ENCODE measurements around the gene ERICH6. TPM values are rescaled to one million over a fixed set of nuclear protein-coding genes. Genes with fewer than 3 reads are reported as not detected.

The ERICH6 gene
- total RNA-seq, 2 donors from 2014 or later: not detected

DNA sequence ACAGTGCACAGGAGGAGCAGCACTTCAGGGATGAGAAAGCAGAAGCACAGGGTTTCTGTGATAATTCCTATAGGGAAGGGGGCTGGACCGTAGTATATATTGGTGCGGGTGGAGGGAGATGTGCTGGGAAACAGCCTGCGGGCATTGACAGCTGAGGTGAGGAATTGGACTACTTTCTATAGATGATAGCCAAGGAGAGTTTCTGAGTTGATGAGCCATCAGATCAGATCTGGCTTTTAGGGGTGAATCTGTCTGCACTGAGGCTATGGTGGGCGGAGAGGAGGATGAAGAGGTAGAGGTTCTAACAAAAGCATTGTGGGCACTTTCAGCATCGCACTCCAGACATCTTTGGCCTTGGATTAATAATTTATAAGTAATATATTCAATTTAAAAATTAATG is 67.5 kb downstream of the ERICH6 start:
- no peaks in the 10 kb centered on the region for H3K36me3 ChIP-seq
- no peaks in the 10 kb centered on the region for H3K9me3 ChIP-seq
- H3K27me3 ChIP-seq (replicated peaks; ENCODE audit: insufficient read depth): no peaks in the 10 kb centered on the region
- no peak overlapping the region for H3K27ac ChIP-seq
- no peak for DNase-seq (ENCODE audit: low spot score)
- peaks cover 6 to 8% of the 10 kb centered on the region in 2 donors for H3K4me1 ChIP-seq (ENCODE audit: control insufficient read depth in 1 of 2, low read depth in 2 of 2)
- no peak overlapping the region for H3K4me3 ChIP-seq
- no peak for TF ChIP-seq CTCF (IDR thresholded peaks at IDR 0.05)
- ATAC-seq (ENCODE audit: insufficient number of reproducible peaks, low FRiP score, low read depth): no peak

DNA sequence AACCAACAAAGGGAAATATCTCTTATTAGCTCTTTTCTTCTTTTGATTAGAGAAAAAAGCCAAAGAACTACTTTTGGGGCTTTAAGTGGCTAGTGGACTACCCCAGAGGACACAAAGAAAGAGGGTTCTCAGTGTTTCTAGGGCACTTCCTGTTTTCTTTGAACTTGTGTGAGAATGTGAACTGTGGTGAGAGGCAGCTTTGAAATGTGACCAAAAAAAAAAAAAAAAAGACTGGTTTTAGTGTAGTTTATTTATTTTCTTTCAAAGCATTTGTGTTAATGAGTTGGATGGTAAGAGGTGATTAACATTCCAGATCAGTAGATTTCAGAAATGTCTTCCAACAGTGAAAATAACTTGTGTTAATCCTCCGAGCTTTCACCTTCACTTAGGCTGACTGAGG is 68.2 kb downstream of the ERICH6 start:
- no peak for ATAC-seq (ENCODE audit: insufficient number of reproducible peaks, low FRiP score, low read depth)
- TF ChIP-seq CTCF (IDR thresholded peaks at IDR 0.05): no peak
- DNase-seq (ENCODE audit: low spot score): no peak
- H3K4me1 ChIP-seq (ENCODE audit: control insufficient read depth in 1 of 2, low read depth in 2 of 2): peaks cover 6 to 8% of the 10 kb centered on the region in 2 donors
- no peaks in the 10 kb centered on the region for H3K36me3 ChIP-seq
- no peak overlapping the region for H3K4me3 ChIP-seq
- no peaks in the 10 kb centered on the region for H3K27me3 ChIP-seq (replicated peaks; ENCODE audit: insufficient read depth)
- no peak overlapping the region for H3K27ac ChIP-seq
- H3K9me3 ChIP-seq: no peaks in the 10 kb centered on the region

DNA sequence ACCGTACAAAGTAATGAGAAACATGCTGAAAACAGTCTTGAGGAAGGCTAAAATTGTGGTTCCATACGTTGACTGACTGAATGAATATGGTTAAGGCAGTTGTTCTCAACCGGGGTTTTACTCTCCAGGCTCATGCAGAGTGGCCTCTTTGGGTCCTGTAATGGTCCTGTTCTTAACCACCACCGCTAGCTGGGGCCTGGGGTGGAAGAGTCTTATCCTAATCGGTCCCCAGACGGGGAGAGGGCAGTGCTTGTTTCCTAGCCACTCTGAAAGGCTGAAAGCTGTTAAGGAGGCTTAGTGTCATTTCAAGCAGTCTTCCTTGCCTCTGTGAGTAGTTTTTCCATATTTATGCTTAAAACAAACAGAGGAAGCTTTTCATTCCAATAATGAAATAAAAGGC is 68.6 kb downstream of the ERICH6 start:
- DNase-seq (ENCODE audit: low spot score) (no peak), ATAC-seq (ENCODE audit: insufficient number of reproducible peaks, low FRiP score, low read depth) (no peak)
- peaks cover 6 to 8% of the 10 kb centered on the region in 2 donors for H3K4me1 ChIP-seq (ENCODE audit: control insufficient read depth in 1 of 2, low read depth in 2 of 2)
- no peaks in the 10 kb centered on the region for H3K9me3 ChIP-seq
- no peaks in the 10 kb centered on the region for H3K36me3 ChIP-seq
- H3K27ac ChIP-seq: no peak overlapping the region
- H3K27me3 ChIP-seq (replicated peaks; ENCODE audit: insufficient read depth): no peaks in the 10 kb centered on the region
- H3K4me3 ChIP-seq: no peak overlapping the region
- no peak for TF ChIP-seq CTCF (IDR thresholded peaks at IDR 0.05)

DNA sequence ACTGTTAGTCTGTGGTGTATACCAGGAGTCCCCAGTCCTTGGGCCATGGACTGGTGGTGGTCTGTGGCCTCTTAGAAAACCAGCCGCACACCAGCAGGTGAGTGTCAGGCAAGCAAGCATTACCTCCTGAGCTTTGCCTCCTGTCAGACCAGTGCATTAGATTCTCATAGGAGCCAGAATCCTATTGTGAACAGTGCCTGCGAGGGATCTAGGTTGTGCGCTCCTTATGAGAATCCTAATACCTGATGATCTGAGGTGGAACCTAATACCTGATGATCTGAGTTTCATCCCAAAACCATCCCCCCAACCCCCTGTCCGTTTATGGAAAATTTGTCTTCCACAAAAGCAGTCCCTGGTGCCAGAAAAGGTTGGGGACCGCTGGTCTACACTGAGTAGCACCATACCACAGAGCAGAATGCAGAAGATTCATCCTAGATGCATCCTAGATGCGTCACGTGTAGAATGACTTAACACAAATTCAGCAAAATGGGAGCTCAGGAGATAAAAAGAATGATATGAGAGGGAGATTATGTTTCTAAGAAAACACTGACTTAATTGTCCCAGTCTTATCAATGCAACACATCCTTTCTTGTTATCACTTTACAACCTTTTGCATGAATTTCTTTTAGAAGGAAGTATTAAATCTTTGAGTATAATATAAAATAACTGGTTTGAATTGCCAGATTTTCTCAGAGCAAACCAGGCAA is 72.1 kb downstream of the ERICH6 start:
- Histone ChIP-seq H3K27me3 (replicated peaks; ENCODE audit: insufficient read depth) (no peaks in the 10 kb centered on the region), H3K27ac (no peak overlapping the region), H3K36me3 (peaks cover 10% of the 10 kb centered on the region), H3K4me3 (no peak overlapping the region), H3K4me1 (ENCODE audit: control insufficient read depth in 1 of 2, low read depth in 2 of 2) (peaks cover 6 to 8% of the 10 kb centered on the region in 2 donors), H3K9me3 (no peaks in the 10 kb centered on the region)
- no peak for TF ChIP-seq CTCF (IDR thresholded peaks at IDR 0.05)
- no peak for ATAC-seq (ENCODE audit: insufficient number of reproducible peaks, low FRiP score, low read depth)
- DNase-seq (ENCODE audit: low spot score): no peak

- Histone ChIP-seq H3K9me3 (no peaks in the 10 kb centered on the region), H3K27ac (no peak overlapping the region), H3K4me3 (no peak overlapping the region), H3K27me3 (replicated peaks; ENCODE audit: insufficient read depth) (no peaks in the 10 kb centered on the region), H3K4me1 (ENCODE audit: control insufficient read depth in 1 of 2, low read depth in 2 of 2) (peaks cover 6 to 16% of the 10 kb centered on the region in 2 donors), H3K36me3 (peaks cover 19% of the 10 kb centered on the region)
- ATAC-seq (ENCODE audit: insufficient number of reproducible peaks, low FRiP score, low read depth) (no peak), DNase-seq (ENCODE audit: low spot score) (no peak)
- TF ChIP-seq CTCF (IDR thresholded peaks at IDR 0.05): no peak
Measured at GRCh38 chr3:150627557-150627956, 76.2 kb downstream of the ERICH6 start.
